Measurements from ENCODE around the gene BLM.
A peak's percentile ranks its signal among the peaks of the same experiment; 100 is the strongest.

Gene BLM

DNA sequence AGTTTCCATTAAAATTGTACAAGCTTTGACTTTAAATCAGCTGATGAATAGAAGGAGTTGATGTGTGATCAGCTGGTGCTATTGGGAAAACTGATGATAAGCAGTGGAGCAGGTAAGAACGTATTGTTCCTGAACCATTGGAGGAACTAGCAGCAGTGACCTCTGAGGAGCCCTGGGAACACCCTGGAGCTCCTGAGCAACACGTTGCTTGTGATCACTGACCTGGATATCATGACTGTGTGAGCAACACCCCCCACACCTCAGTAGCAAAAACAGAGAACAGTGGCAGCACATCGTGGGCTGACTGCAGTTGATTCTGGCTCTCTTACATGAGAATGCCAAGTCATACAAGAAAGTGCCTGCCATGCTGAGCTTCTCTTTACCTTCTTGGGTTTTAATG, 72.9 kb downstream of the BLM start:
- DNase-seq (ENCODE audit: low spot score) = no peak

DNA sequence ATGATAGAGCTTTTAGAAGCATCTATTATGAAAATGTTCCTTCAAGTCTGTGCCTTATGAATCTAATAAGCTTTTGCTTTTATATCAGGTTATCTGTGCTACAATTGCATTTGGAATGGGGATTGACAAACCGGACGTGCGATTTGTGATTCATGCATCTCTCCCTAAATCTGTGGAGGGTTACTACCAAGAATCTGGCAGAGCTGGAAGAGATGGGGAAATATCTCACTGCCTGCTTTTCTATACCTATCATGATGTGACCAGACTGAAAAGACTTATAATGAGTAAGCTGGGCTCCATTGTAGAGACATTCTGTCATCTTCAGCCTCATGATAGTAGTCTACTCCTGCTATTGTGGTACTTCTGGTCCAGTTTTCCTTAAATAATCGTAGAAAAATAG, 73.4 kb downstream of the BLM start:
- DNase-seq (ENCODE audit: low spot score) = no peak

DNA sequence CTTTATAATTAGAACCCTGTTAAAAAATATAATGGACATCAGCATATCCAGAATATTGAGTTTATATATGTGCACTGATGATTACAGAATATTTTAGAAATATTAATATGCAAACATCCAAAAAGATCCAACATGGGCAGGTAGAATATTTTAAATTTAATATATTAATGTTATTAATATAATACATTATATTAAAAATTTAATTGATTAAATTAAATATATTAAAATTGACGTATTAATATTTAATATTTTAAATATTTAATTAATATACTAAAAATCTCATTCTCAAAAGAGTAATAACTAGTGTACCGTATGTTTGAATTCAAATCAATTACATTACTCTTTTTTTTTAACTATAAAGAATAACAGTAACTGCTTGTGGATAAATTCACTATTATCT, 77.4 kb downstream of the BLM start:
- DNase-seq (ENCODE audit: low spot score) = no peak

DNA sequence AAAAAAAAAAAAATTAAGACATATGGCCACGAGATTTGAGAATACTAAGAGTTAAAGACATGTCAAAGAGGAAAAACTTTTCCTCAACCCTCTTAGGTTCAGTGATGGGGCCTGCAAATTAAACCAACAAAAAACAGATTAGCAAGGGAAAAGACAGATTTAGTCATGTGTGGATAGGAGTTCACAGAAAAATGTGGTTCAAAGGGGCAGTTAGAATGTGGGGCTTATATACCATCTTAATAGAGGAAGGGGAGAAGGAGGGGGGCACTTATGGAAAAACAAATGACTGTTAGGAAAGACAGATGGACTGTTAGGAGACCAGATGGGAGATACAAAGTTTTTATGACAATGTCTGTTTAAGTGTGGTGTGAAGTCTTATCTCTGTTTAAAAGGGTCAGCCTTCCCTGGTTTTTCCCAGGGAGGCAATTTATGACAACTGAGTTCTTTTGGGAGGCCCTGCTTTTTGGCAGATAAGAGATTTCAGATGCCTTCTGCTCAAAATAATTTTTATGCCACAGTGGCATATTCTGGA, 82.6 kb downstream of the BLM start:
- no peak for DNase-seq (ENCODE audit: low spot score)

DNA sequence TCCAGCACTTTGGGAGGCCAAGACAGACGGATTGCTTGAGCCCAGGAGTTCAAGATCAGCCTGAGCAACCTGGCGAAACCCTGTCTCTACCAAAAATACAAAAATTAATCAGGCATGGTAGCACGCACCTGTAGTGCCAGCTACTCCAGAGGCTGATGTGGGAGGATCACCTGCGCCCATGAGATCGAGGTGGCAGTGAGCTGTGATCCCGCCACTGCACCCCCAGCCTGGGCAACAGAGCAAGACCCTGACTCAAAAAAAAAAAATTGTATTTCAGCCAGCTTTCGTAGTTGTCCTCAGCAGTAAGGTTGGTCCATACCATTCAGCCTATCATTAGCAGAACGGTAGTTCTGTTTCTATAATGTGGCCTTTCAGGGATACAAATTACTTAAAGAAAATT, 84.7 kb downstream of the BLM start:
- no peak for DNase-seq (ENCODE audit: low spot score)

DNA sequence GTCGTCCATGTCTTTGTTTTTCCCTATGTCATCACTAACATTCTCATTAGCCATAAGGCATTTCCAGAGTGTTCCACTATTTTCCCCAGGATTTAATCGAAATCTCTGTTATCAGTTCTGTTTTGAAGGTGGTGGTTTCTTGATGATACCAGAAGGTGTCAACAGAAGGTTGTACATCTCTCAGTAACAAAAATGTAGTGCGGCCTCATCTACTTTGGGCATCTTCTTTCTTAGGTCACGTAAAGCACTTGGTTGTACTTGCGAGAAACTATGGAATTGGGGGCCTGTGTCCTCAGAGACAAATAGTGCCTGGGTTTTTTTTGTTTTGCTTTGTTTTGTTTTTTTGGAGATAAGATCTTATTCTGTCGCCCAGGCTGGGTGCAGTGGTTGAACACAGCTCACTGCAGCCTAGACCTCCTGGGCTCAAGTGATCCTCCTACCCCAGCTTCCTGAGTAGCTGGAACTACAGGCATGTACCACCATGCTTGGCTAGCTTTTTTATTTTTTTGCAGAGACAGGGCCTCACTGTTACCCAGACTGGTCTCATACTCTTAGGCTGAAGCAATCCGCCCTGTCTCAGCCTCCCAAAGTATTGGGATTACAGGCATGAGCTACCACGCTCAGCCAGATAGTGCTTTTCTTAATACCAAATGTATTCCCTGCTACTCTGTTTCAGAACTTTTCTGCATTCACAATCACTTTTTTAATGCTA, 90.1 kb downstream of the BLM start:
- no peak for DNase-seq (ENCODE audit: low spot score)

DNA sequence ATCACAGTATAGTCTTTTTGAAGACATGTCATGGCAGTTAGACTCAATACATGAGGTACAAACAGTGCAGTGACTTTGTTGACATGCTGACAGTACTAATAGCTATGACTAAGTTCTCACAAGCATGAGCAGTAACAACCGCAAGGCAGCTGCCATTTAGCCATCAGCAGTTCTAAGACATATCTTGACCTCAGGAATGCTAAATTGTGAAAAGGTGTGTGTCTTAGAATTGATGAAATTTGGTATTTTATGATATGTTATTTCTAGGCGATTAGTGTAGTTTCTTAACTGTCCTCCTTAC, 90.6 kb downstream of the BLM start:
- no peak for DNase-seq (ENCODE audit: low spot score)

DNA sequence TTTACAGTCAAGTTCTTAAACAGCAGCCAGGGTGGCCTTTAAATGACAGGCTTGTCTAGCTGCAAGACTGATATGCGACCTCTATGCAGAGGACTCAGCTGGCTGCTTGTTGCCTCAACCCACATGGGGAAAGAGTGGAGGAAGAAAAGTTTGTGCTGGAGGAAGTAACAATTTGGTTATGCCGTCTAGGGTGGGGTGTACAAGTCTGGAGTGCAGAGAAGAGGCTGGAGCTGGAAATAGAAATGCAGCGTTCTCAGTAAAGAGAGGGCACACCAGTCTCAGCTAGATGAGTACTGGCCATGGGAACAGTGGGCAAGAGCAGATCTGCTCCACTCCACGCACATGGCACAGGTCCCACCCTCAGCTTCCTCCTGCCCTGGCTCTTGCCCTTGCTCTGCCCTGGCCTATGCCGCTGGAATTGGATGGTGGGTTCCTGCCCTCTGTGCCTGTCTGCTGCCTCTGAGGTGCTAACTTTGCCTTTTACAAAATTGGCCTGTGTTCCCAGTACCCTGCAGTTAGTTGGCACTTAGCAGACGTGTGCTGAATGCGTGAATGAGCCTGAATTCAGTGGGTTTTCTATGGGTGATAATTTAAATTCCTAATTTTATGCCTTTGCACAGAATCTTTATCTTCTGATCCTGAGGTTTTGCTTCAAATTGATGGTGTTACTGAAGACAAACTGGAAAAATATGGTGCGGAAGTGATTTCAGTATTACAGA, 91.5 kb downstream of the BLM start:
- no peak for DNase-seq (ENCODE audit: low spot score)

DNA sequence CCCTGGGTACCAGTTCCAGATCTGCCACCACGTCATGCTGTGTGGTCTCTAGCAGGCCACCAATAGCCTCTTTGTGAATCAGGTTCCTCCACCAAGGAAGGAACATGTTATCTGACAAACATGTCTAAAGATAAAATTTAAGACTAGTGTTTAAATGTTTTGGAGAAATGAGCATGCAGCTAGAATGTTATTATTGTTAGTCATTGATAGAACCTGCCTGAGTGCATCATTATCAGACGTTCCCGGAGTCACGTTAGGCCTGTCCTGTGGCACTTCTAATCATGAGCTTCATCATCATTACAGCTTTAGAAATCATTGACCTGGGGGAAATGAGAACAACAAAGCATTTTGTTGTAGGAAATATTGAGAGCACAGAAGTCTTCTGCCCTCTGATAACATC, 92.4 kb downstream of the BLM start:
- no peak for DNase-seq (ENCODE audit: low spot score)

DNA sequence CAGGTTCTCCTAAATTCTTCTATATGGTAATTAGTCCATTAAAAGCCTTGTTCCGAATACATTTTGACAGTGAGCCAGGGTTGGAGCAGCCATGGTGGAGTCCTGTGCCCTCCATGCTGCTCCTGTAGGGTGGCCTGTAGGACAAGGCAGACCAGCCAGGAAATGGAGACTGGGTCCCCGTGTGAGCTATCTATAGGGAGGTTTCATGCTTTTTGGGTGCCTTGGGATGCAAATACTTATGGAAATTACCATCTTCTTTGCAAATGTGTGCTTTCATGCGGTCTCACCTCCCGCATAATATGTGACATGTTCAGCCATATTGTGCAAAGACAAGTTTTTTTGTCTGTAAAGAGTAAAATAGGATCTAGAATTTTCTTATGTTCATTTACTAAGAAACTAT, 93.2 kb downstream of the BLM start:
- DNase-seq (ENCODE audit: low spot score) = no peak

DNA sequence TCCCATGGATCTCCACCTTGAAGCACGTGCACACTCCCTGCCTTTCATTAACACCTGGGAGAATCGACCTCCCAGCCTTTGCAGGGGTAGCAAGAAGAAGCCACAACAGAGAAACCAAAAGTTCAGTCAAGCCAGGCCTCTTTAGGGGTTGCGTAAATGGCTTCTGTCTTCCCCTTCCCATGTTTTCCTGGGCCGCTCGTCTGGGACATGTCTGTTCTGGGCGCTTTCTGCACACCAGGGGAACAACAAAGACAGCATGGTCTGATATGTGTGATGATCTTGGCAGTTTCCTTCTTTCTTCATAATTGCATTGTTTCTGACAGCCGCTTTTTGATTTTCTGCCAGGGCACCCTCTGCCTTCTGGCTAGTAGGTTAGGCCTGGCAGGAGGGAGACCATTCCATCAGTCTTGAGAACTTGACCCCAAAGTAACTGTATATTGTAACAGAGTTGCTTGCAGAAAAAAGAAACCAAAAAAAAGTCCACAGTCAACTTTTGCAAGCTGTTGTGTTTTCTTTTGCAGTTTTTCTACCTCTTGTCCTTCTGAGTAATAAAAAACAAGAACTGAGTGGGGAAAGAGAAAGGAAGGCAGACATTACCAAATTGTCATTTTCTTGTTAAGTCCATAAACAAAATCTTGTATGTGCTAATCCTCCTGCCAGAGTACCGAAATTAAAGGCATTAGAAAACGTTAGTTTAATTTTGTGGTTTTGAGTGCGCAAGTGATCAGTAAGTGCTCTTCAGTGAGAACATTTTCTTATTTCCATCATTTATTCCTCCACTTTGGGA, 95.2 kb downstream of the BLM start:
- DNase-seq (ENCODE audit: low spot score) = no peak

DNA sequence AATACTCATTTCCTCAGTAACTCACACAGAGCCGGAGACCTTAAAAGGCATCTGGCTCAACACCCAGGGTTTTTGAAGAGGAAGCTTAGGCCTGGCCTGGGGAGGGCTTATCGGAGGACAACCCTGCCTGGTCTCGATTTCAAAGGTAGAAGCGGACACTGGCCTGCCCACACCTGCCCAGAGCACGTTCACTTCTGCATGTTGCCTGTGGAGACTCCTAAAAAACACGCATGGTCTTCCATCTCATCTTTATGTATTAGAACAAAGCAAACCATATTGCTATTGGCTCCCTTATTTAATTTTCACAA, 95.8 kb downstream of the BLM start:
- DNase-seq (ENCODE audit: low spot score) = no peak

DNA sequence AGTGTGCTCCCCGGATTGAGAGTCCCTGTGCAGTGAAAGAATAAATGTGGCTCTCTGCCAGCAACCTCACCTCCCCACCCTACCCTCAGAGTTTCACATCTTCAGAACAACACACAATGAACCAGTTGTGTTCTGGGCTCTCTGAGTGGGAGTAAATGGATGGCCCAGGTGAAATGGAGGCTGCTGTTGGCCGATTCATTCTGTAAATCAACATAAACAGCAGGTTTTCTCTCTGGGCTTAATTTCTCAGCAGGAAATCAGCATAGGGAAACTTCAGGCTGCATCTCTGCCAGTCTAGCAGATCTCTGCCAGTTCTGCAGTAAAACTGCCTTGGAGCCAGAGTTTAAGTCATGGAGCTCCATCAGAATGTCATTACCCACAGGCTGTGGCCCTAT, 96.6 kb downstream of the BLM start:
- DNase-seq (ENCODE audit: low spot score) = no peak

DNA sequence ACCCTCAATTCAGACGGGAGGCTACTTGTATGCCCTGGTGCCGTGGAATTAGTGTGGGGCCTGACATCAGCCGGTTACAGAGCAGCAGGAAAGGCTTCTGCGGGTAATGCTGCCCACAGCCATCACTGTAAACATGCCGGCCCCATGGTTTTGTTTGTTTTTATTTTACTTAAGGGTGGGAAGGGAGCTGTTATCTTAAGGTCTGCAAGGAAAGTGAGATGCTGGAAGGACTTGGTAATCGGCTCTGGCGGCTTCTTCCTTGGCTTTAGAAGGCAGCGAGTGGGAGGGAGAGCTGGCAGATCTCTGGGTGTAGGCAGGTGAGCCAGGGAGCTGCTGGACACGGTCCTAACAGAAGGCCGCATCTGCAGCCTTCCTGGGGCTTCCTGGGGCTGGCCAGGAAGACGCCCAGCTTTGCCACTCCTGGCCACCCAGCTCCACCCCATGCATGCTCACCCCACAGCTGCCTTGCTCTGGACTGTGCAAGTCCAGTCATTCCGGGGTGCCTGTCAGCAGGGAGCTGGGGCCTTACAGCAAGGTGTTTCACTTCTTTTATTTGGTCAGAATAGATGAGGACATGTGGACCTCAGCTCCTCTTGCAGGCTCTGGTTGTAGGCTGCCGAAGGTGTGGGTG, 97.2 kb downstream of the BLM start:
- DNase-seq (ENCODE audit: low spot score) = no peak

DNA sequence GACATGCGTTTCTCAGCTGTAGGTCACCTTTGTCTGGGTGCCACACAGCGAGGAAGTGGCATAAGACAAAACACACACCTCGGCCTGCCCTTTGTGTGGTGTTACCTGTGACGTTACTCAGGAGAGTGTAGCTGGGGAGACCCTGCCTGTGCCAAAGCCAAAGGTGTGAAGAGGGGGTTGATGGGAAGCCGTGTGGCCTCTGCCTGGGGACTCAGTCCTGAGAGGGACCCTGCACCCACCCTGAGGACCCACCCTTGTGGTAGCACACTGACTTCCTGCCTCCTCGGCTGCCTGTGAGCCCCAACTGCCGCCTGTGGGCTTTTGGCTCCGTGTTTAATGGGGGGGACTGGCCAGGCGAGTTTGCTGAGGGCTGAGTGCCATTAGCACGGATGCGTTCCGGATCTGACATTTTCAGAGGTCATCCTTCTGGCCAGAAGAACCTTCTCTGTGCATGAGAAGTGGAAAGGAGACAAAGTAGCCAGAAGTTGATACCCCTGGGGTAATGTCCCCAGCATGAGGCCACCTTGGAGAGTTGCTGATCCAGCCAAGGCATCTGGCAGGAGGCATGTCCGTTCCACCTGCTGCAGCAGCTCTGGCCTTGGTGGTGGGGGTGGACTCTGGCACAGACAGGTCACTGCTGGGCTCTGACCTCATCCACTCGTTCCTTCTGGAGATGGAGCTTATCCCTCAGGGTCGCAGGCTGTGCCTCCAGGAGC, 99.4 kb downstream of the BLM start:
- DNase-seq (ENCODE audit: low spot score) = no peak

DNA sequence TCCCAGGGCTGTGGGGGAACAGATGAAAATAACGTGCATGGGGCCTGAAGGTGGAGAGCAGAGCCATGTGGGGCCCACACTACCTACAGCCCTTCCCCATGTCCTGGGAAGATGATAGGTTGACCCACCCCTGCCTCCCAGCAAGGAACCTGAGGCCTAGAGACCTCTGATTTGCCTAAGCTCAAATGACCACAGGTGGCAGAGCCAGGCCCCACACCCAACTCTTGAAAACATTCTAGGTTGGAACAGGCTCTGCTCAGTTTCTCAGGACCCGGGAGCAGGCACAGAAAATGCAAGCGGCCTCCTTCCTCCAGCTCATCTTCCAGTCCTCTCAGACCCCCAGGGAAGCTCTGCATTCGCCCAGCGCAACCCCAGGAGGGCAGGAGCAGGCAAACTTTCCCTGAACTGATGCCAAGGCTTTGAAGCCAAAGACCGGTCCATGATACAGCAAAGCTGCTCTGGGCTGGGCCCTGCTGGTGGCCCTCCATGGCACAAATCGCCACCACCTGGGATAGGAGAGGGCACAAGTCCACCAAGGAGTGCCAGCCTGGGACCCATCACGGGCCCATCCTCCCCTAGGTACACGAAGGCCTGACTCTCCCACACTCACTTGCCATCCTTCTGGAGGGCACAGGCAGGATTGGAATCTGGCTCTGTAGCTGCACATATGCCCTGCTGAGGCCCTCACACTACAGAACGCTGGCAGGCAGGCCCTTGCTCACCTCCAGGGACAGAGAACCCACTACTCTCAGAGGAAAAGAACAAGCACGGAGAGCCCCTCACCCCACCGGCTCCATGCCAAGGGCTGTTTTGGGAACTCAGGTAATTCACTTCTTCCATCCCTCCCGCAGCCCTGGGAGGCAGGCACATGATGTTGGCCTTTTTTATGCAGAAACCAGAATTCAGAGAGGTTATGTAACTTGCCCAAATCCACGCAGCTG, 100.2 kb downstream of the BLM start:
- no peak for DNase-seq (ENCODE audit: low spot score)

DNA sequence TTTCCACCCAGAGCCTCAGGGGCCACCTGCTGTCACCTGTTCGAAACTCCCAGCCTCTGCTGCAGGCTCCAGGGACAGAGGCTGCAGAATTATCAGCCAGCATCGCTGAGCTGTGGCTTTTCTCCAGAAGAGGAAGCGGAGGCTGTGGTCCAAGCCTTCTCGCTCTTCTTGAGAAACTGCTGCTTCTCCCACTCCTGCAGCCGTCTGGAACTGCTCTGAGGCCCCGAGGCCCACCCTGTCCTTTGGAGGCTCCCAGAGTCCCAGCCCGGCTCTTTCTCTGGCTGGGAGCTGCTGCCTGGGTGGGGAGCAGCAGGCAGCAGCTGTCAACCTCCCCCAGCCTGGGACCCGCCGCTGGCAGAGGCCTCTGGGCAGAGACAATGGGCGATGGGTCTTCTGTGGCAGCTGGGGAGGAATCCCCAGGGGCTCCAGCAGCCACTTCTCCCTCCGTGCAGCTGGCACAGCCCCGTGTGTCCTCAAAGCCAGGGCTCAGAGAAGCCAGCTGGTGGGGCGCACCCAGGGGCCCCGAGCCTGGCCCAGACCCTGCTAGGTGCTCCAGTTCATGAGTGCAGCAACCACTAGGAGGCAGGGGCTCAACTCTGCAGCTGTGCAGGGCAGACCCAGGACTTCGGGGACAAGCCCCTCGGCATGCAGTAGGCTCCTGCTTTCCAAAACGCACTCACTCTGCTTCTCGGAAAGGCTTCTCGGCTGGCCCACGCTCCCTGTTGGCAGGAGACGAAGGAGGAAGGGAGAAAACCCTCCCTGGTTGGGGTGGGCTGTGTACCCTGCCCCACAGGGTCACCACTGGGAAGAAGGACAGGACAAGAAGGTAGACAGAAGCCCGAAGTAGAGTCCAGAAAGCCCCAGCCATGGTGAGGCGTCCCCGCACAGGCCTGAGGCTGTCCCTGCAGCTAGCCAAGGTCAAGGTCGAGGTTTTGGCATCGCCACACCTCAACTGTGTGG, 101.4 kb downstream of the BLM start:
- peak; percentile 78 for DNase-seq (ENCODE audit: low spot score)

DNA sequence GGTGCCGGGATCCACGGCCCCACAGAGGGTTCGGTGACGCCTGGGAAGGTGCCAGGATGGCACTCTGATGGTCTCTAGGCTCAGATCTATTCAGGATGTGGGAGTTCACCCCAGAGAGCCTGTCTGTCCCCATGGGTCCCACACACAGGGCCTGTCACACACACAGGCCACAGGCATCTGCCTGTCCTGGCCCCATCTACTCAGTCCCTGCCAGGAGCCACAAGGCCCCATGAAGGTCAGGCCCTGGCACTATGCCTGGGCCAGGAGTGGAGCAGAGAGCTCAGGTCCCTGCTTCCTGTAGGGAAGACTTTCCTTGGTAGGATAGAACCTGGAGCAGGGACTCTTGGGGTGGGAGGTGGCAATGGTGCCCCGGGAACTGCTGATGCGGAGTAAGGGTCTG, 102.2 kb downstream of the BLM start:
- no peak for DNase-seq (ENCODE audit: low spot score)

DNA sequence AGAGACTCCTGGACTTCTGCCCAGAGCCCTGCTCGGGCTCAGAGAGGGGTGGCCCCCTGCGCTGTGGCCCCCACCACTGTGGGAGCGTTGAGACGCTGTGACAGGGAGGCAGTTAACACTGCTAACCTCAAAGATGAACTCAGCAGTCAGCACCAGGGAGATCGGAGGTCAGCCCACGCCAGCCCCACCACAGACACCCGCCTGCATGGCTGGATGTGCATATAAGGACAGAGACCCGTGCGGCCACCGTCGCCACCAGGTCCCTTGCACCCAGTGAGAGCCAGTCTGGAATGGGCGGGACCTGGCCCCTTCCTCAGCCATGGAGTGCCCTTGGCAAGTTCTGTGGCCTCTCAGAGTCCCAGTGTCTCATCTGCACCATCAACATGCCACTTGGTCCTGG, 102.7 kb downstream of the BLM start:
- DNase-seq (ENCODE audit: low spot score) = no peak

DNA sequence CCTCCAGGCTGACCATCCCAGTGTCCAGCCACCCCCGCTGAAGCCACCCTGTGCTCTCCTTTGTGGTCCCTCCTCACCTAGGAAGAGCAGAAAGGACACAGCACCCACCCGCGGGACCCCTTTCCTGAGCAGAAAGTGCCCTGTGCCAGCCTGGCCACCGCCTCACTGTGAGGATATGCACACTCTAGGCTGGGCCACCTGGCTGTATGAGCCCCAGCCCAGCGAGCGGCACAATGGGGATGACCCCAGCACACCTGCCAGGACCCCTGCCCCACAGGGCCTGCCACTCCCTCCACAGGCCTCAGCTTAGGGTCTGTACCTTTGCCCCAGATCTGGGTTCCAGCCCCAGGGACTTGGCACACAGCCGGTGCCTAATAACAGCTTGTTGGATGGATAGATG, 103.3 kb downstream of the BLM start:
- DNase-seq (ENCODE audit: low spot score) = no peak
